Activated naive CD4-positive, alpha-beta T cell treated with anti-CD3 and anti-CD28 coated beads, Interleukin-2, amount 10 ng/mL, durations not matched to agents 7 days and 5 days (primary cell): ENCODE results near the gene CERS6.

Experiments used
- CTCF ChIA-PET: fragments of 350-600 bp; sonication (Branson Sonifier 250); formaldehyde crosslinking; loops from one replicate; lab custom pipeline; 2021; ENCODE audit warnings: antibody characterized with exemption; lab: Charles Lee
- DNase-seq: peaks from one replicate; pipeline ENCODE4 v3.0.0-alpha.2; 2020
- H3K27ac Mint-ChIP-seq: one replicate; pipeline ENCODE4 v1.8.0; 2021; ENCODE audit warnings: mild to moderate bottlenecking, moderate library complexity, mixed read lengths
- H3K27me3 Mint-ChIP-seq: one replicate; pipeline ENCODE4 v1.8.0; 2021; ENCODE audit warnings: mild to moderate bottlenecking, mixed read lengths
- H3K36me3 Mint-ChIP-seq: one replicate; pipeline ENCODE4 v1.8.0; 2021; ENCODE audit warnings: mixed read lengths
- H3K4me1 Mint-ChIP-seq: one replicate; pipeline ENCODE4 v1.8.0; 2021; ENCODE audit warnings: mixed read lengths
- H3K4me3 Mint-ChIP-seq: one replicate; pipeline ENCODE4 v1.8.0; 2021; ENCODE audit warnings: mild to moderate bottlenecking, moderate library complexity, mixed read lengths
- H3K9me3 Mint-ChIP-seq: one replicate; pipeline ENCODE4 v1.8.0; 2021; ENCODE audit warnings: mixed read lengths

Gene CERS6

DNA sequence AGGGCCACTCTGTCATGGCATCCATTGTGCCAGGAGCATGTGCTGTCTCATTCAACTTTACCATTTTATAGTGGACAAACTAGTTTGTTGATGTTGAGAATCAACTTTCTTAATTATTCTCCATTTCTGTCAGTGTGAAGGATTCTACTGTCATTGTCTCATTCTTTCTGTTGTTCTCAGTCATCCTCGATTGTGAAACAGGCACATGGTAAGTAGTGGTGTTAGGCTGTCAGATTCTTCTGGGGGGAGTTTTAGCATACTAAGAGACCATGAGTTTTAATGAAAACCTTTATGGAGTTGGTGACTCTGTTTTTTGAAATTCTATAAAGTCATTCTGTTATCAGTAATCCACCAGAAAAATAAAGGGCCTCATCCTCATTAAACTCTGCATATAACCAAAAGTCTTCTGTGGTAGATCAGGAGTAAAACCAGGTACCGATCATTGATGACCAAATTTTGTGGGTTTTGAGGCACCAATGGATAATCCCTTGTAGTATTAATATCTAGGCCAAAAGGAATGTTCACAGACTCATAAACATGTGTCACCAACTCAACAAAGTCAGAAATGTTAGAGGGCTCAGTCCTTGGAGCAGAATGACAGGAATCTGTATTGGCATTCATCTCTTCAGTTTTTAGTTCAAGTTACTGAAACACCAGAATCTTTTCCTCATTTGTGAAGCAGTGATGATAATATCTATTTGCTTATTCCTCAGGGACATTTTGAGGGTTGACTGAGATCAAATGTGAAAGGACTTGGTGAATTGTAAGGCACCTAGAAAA is 73.2 kb downstream of the CERS6 start:
- Mint-ChIP-seq H3K4me1 (peaks cover 18% of the 10 kb centered on the region), H3K4me3 (no peak overlapping the region), H3K9me3 (peaks cover 5% of the 10 kb centered on the region), H3K27me3 (no peaks in the 10 kb centered on the region), H3K36me3 (peaks cover 6% of the 10 kb centered on the region), H3K27ac (no peak overlapping the region)
- DNase-seq = no peak
- CTCF ChIA-PET = no interaction called here

DNA sequence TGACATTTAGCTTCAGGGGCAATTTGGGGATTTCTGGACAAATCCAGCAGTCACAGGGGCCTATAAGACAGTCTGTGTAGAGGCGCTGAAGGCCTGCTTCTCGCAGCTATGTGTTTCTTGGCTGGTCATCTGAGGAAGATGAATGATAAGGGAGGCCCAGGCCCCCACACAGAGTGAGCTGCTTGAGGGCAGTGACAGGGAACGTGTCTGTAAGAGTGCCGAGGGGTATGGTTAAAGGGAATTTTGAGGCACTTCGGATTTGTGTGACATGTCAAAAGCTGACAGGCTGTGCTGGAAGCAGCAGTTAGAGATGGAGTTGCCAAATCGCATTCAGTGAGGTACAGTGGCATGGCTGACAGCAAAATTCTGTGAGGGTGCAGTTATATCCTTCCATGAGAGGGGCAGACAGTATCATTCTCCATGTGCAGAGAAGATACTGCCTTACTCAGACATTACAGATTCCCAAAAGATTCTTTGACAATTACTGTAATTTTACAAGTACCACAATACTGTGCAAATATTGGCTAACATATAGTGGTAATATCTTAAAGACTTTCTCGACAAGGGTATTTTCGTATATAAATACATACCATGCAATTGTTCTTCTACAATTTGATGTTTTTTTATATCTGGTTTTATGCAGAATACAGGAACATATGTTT is 74.0 kb downstream of the CERS6 start:
- H3K27me3 Mint-ChIP-seq = no peaks in the 10 kb centered on the region
- CTCF ChIA-PET = no interaction called here
- H3K4me3 Mint-ChIP-seq = no peak overlapping the region
- H3K27ac Mint-ChIP-seq = no peak overlapping the region
- peaks cover 22% of the 10 kb centered on the region for H3K4me1 Mint-ChIP-seq
- peaks cover 10% of the 10 kb centered on the region for H3K9me3 Mint-ChIP-seq
- H3K36me3 Mint-ChIP-seq = peaks cover 10% of the 10 kb centered on the region
- no peak for DNase-seq

DNA sequence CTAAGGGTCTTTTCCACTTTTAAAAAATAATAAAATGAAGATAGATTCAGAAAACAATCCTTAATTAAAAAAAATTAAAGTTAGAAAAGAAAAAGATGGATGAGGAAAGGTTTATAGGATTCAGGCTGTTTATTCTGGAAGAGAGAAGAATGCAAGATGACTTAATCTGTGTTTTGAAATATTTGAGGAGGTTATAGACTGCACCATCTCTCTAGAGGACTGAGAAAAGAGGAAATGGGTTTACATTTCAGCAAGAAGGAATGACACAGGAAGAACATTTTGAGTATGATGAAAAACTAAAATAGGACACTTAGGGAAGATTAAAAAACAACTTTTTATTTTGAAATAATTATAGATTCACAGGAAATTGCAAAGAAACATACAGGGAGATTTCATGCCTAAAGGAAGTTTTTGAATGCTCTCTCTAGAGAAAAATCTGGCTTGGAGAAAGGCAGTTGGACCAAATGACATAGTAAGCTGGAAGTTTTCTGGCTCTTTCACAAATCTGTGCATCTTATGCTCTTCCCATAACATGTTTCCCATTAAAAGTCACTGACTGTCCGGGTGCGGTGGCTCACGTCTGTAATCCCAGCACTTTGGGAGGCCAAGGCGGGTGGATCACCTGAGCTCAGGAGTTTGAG is 75.0 kb downstream of the CERS6 start:
- H3K4me1 Mint-ChIP-seq = peaks cover 22% of the 10 kb centered on the region
- H3K27ac Mint-ChIP-seq = no peak overlapping the region
- CTCF ChIA-PET = no interaction called here
- no peak for DNase-seq
- H3K9me3 Mint-ChIP-seq = peaks cover 10% of the 10 kb centered on the region
- peaks cover 11% of the 10 kb centered on the region for H3K36me3 Mint-ChIP-seq
- H3K27me3 Mint-ChIP-seq = no peaks in the 10 kb centered on the region
- H3K4me3 Mint-ChIP-seq = no peak overlapping the region

DNA sequence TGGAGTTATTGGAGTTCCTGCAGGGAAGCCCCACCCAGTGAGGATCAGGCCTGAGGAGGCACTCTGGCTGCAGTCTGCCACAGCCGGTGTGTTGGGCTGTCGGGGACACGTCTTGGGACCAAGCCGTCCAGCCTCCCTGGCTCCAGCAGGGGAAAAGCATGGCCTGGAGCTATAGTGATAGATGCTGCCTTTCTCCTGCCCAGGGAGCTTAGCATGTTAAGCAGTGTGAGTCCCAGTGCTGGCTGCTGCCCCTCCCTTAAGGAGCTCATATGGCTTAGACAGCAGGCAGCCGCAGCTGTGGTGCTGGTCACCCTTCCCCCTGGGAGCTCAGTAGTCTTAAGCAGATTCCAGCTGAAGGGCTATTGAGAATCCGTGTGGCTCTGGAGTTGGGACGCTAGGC is 78.9 kb downstream of the CERS6 start:
- no peak for DNase-seq
- peaks cover 17% of the 10 kb centered on the region for H3K36me3 Mint-ChIP-seq
- H3K4me1 Mint-ChIP-seq = peaks cover 22% of the 10 kb centered on the region
- no peaks in the 10 kb centered on the region for H3K27me3 Mint-ChIP-seq
- H3K4me3 Mint-ChIP-seq = no peak overlapping the region
- H3K9me3 Mint-ChIP-seq = peaks cover 27% of the 10 kb centered on the region
- H3K27ac Mint-ChIP-seq = no peak overlapping the region
- CTCF ChIA-PET = no interaction called here

DNA sequence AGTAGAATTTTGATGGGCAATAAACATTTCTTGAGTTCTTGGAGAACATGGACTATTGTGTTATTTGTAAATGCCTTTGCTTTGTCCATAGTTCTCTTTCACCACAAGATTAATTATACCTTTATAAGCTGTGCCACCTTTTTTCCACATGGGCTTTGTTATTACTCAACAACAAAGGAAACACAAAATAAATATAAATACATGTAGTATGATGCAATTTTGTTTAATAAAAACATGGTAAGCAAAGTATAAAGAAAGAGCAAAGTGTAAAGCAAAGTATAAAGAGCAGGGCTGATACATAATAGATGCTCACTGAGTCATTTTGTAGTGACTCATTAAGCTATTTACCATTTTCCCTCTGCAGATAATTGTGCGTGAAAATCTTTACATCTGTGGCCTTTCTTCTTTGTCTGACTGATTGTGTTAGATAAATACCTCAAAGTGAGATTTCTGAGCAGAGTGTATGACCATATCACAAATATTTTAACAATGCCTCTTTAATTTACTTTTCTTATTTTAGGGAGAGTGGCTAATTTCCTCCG is 80.9 kb downstream of the CERS6 start:
- no peak for DNase-seq
- Mint-ChIP-seq H3K4me1 (peaks cover 18% of the 10 kb centered on the region), H3K27ac (no peak overlapping the region), H3K9me3 (peaks cover 47% of the 10 kb centered on the region), H3K36me3 (peaks cover 36% of the 10 kb centered on the region), H3K27me3 (no peaks in the 10 kb centered on the region), H3K4me3 (no peak overlapping the region)
- CTCF ChIA-PET = no interaction called here

DNA sequence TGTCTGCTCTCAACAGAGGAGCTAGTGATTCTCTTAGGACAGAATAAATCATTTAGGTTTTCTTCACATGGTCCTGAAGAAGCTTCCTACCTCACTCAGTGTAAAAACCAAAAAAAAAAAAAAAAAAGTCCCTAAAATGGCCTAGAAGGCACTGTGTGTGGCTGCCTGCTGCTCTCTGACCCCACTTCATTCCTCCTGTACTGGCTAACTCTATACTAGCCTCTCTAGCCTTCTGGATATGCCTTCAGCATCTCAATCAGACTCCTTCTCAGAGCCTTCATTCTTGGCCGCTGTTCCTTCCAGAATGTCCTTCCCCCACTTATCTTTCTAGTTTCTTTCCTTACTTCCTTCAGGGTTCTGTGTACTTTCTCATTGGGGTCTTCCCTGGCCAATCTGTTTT is 82.1 kb downstream of the CERS6 start:
- Mint-ChIP-seq H3K36me3 (peaks cover 36% of the 10 kb centered on the region), H3K27me3 (no peaks in the 10 kb centered on the region), H3K4me3 (no peak overlapping the region), H3K27ac (no peak overlapping the region), H3K4me1 (peaks cover 20% of the 10 kb centered on the region), H3K9me3 (peaks cover 49% of the 10 kb centered on the region)
- CTCF ChIA-PET = no interaction called here
- DNase-seq = no peak

DNA sequence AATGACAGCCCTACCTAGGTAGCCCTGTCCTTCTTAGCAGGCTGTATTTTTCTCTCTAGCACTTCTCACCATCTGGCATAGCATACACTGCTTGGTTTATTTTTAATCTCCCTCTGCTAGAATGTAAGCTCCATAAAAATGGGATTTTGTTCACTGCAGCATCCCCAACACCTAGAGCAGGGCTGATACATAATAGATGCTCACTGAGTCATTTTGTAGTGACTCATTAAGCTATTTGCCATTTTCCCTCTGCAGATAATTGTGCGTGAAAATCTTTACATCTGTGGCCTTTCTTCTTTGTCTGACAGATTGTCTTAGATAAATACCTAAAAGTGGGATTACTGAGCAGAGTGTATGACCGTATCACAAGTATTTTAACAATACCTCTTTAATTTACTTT is 82.5 kb downstream of the CERS6 start:
- peaks cover 21% of the 10 kb centered on the region for H3K4me1 Mint-ChIP-seq
- no peaks in the 10 kb centered on the region for H3K27me3 Mint-ChIP-seq
- CTCF ChIA-PET = no interaction called here
- peaks cover 35% of the 10 kb centered on the region for H3K36me3 Mint-ChIP-seq
- H3K9me3 Mint-ChIP-seq = peaks cover 49% of the 10 kb centered on the region
- no peak overlapping the region for H3K4me3 Mint-ChIP-seq
- no peak for DNase-seq
- H3K27ac Mint-ChIP-seq = no peak overlapping the region

DNA sequence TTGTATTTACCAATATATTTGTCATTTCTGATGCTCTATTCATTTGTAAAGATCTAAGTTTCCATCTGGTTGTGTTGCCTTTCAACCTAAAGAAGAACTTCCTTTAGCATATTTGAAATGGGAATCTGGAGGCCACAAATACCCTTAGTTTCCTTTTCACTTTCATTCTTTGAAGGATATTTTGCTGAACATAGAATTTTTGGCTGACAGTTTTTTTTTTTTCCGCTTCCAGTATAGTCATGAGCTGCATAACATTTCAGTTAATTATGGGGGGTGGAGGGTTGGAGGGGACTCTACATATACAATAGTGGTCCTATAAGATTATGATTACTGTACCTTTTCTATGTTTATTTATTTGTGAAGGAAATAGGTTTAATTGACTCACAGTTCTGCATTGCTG is 83.9 kb downstream of the CERS6 start:
- no peak for DNase-seq
- CTCF ChIA-PET = no interaction called here
- peaks cover 39% of the 10 kb centered on the region for H3K9me3 Mint-ChIP-seq
- H3K27me3 Mint-ChIP-seq = no peaks in the 10 kb centered on the region
- peaks cover 28% of the 10 kb centered on the region for H3K36me3 Mint-ChIP-seq
- H3K4me3 Mint-ChIP-seq = no peak overlapping the region
- peaks cover 11% of the 10 kb centered on the region for H3K4me1 Mint-ChIP-seq
- H3K27ac Mint-ChIP-seq = no peak overlapping the region

DNA sequence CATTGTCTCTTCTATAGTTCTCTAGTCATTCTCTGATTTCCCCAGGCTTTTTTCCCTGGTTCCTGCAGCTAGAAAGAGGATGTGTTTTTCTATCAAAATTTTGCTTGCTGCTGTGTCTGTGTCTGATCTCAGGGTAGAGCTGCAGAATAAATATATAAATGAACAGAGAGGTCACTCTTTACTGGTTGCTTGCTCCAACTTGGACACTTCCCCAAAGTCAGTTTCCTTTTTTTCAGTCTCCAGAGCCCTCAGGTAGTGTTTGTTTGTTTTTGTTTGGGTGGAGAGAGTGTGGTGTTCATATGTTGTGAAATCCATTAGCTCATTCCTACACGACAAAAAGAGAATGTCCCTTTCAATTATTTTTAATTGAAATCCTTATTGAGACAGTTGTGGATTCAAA is 85.8 kb downstream of the CERS6 start:
- H3K9me3 Mint-ChIP-seq = peaks cover 39% of the 10 kb centered on the region
- no peak for DNase-seq
- CTCF ChIA-PET = no interaction called here
- H3K36me3 Mint-ChIP-seq = peaks cover 28% of the 10 kb centered on the region
- H3K27ac Mint-ChIP-seq = peak overlapping the region; percentile 45
- H3K4me1 Mint-ChIP-seq = peaks cover 11% of the 10 kb centered on the region
- no peaks in the 10 kb centered on the region for H3K27me3 Mint-ChIP-seq
- no peak overlapping the region for H3K4me3 Mint-ChIP-seq

DNA sequence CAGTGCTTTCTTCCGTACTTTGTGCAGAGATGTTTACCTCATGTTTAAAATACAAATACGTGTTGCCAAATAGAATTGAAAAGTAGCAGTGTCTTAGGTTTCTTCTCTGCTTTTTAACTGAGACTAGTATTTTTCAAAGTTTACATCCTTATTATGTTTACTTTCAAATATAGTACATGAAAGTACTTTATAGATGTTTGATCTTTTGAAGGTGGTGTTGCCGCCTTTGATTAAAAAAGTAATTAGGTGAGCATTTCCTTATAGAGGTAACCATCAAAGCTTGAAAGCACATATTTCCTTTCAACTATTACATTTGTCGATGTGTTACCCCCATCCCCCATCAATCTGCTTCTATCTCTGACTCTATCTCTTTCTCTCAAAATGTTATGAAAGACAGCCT is 87.0 kb downstream of the CERS6 start:
- CTCF ChIA-PET = no interaction called here
- Mint-ChIP-seq H3K27me3 (no peaks in the 10 kb centered on the region), H3K9me3 (peaks cover 34% of the 10 kb centered on the region), H3K4me3 (no peak overlapping the region), H3K36me3 (peaks cover 33% of the 10 kb centered on the region), H3K4me1 (peaks cover 11% of the 10 kb centered on the region), H3K27ac (no peak overlapping the region)
- no peak for DNase-seq

DNA sequence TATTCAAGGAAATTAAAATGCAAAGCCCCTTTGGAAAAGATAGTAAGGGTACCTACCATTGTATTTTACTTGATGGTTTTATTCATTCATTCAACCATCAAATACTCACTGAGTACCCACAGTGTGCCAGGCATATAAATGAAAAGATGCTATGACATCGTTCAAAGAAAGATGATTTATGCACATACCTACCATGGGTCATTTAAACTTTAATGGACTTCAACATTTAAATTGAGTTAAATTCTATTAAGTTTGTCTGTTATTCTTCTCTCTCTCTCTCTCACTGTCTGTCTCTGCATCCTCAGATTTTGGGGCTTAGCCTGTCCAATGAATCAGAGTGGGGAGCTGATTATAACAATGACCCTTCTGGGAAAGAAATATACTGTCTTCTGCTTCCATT is 87.9 kb downstream of the CERS6 start:
- no peak for DNase-seq
- peaks cover 28% of the 10 kb centered on the region for H3K9me3 Mint-ChIP-seq
- H3K4me1 Mint-ChIP-seq = peaks cover 11% of the 10 kb centered on the region
- H3K4me3 Mint-ChIP-seq = no peak overlapping the region
- H3K36me3 Mint-ChIP-seq = peaks cover 35% of the 10 kb centered on the region
- H3K27ac Mint-ChIP-seq = no peak overlapping the region
- CTCF ChIA-PET = no interaction called here
- H3K27me3 Mint-ChIP-seq = no peaks in the 10 kb centered on the region

DNA sequence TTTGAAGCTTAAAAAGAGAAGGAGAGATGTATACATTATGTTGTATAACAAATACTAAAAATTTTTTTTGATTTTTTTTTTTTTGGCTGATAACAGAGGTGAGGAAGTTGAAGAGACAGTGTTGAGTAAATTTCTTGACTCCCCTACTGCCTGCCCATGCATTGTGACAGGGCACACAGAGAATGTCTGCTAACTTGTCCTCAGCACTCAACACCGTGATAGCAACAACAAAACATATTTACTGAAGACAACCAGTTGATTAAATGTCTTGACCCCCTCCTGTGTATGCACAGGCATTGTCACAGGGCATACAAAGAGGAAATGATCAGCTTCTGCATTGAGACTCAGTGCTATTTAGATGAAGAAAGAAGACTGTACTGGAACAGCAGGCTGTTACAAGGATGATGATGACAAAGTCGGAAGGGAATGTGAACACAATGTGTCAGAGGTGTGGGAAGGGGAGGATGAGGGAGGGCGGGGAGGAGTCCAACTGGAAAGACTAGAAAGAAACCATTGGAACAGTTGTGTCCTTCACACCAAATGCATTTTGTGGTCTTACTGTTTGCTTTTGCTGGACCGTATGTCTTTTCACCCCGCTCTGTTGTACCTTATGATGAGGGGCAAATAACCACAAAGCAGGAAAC is 89.5 kb downstream of the CERS6 start:
- H3K36me3 Mint-ChIP-seq = peaks cover 32% of the 10 kb centered on the region
- H3K9me3 Mint-ChIP-seq = peaks cover 15% of the 10 kb centered on the region
- no peak overlapping the region for H3K27ac Mint-ChIP-seq
- H3K4me1 Mint-ChIP-seq = peaks cover 13% of the 10 kb centered on the region
- no peak overlapping the region for H3K4me3 Mint-ChIP-seq
- no peaks in the 10 kb centered on the region for H3K27me3 Mint-ChIP-seq
- DNase-seq = no peak
- CTCF ChIA-PET = no interaction called here

DNA sequence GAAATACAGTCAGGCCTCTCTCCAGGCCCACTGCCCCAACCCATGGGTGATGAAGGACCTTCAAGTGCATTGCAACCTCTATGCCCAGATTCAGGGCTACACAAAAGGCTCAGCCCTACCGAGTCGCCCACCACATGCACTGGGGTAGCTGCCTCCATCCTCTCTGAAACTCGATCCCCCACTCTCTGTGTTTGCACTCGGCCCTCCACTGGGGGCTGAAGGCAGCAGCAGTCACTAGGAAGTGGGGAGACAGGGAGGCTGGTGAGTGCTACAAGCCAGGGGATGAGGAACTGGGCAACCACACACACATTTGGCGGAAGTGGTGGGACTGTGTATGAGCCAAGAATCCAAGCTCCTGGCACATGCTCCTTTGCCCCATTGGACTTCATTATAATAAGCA is 94.6 kb downstream of the CERS6 start:
- Mint-ChIP-seq H3K4me1 (peaks cover 11% of the 10 kb centered on the region), H3K27me3 (no peaks in the 10 kb centered on the region), H3K9me3 (no peaks in the 10 kb centered on the region), H3K36me3 (peaks cover 19% of the 10 kb centered on the region), H3K27ac (no peak overlapping the region), H3K4me3 (no peak overlapping the region)
- DNase-seq = no peak
- CTCF ChIA-PET = no interaction called here

DNA sequence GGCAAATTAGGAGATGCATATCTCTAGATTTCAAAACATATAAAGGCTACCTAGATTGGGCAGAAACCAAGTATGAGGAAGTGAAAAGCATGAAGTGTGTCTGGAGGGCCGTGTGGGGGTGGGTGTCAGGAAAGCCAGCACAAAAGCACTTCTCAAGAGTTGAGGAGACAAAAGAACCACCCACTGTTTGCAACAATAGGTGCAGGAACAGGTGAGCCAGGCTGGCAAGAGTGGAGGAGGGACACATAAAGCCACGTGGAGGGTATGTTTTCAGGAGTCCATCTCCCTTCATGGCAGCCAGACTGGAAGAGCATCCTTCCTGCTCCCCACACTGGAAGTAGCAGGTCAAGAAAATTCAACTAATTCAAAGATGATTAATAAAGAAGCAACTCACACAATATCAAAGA is 96.4 kb downstream of the CERS6 start:
- Mint-ChIP-seq H3K4me3 (no peak overlapping the region), H3K27me3 (no peaks in the 10 kb centered on the region), H3K36me3 (peaks cover 16% of the 10 kb centered on the region), H3K27ac (no peak overlapping the region), H3K9me3 (no peaks in the 10 kb centered on the region), H3K4me1 (peaks cover 11% of the 10 kb centered on the region)
- DNase-seq = no peak
- CTCF ChIA-PET = no interaction called here
